GM18873 (cell line): Measurements from ENCODE around the gene SSBP4.

Experiments used
- ATAC-seq: cut with Tn5 transposase; IDR thresholded peaks from one replicate; pipeline ENCODE4 v1.9.1; 2021; ENCODE audit warnings: mild to moderate bottlenecking, moderate library complexity, moderate number of reproducible peaks; ENCODE audit not compliant: unreplicated experiment, low FRiP score

SSBP4 gene

DNA sequence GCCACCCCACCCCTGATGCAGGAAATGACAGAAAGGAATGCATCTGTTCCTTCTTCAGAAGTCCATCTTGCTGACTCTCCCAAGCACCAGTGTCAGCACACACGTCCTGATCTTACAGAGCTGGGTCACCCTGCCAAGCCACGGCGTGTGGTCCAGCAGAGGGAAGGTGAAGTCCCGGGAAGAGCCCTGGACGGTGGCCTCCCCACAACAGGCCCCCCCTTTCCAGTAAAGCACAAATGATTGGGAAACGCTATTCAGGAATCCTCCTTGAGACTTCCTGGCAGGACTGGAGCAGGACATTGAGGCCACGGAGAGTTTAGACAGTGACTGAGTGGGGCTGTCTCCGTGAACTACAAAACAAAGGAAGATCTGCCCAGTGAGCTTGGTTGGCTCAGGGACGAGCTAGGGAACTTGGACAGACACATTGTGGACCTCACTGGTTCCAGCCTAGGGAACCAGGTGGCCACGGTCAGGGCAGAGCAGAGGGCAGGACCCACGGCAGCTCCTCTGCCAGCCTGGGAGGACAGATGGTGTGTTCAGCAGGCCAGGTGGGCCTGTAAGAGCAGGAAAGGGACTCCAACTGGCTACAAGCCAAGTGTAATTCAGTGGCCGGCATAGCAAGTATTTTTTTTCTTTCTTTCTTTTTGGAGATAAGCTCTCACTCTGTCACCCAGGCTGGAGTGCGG is 61.0 kb downstream of the SSBP4 start:
- ATAC-seq: no peak

DNA sequence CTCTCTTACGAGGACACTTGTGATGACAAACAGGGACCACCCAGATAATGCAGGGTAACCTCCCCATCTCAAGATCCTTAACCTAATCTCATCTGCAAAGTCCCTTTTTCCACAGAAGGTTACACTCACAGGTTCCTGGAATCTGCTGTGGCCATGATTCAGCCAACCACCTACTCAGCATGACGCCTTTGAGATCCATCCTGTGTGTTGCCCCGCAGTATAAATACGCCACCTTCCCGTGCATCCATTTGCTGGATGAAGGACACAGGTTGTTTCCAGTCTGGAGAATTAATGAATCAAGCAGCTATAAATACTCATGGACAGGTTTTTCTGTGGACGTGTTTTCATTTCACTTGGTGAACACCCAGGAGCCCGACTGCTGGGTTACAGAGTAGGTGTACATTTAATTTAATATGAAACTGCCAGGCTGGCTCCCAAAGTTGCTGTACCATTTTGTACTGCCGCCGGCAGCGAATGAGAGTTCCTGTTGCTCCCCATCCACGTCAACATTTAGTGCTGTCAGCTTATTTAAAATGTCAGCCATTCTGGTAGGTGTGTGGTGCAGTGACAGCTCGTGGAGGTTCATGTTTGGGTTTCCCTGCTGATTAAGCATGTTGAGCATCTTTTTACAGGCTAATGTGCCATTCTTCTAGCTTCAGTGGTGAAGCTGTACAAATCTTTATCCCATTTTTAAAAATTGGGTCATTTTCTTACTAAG is 62.5 kb downstream of the SSBP4 start:
- ATAC-seq: no peak

DNA sequence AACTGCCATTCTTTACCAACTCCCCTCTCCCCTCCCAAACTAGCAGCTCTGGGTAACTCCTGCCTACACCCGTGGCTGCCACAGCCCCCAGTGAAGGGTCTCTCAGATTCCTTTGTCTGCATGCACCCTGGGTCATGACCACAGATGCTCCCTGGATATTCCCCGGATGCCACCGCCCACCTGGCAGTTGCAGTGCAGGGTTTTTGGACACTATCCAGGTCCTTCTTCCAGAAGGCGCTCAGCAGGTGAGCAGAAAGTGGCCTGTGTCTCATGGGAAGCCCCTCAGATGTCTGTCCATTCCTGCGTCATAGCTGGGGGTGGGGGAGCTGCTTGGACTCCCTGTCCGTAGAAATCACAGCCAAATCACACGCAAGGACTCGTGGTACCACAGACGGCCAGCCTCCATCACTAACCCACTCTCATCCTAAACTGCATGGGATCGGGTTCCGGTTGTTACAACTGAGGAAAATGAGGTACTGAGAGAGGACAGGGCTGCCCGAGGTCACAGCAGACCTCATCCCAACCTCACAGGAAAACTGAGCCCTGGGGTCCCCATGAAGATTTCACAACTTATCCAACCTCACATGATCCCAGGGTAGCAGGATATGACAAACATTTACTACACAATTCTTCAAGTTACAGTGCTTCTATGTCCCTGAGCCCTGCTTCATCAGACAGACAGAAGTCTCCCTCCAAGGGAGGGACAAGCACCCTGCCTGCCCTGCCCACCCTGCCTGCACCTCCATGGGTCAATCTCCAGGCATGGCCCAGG is 64.1 kb downstream of the SSBP4 start:
- no peak for ATAC-seq
